H9 (cell line): ENCODE measurements around the gene JMJD1C. TPM values are rescaled to one million over a fixed set of nuclear protein-coding genes. Genes with fewer than 3 reads are reported as not detected.

Experiments used
- DNase-seq: peaks from one replicate; pipeline ENCODE4 v3.0.0-alpha.2; 2017
- H2AFZ ChIP-seq: one replicate; pipeline ENCODE4 v1.6.1; 2013; ENCODE audit warnings: mild to moderate bottlenecking, low read length, control low read depth, moderate library complexity
- H2AK5ac ChIP-seq: 2 replicates; pipeline ENCODE4 v1.6.1; 2013; ENCODE audit warnings: low read length, control low read depth, mixed read lengths; ENCODE audit not compliant: insufficient read length
- H2BK120ac ChIP-seq: one replicate; pipeline ENCODE4 v1.6.1; 2013; ENCODE audit warnings: low read depth, mild to moderate bottlenecking, low read length, control low read depth, inconsistent platforms; ENCODE audit not compliant: poor library complexity, severe bottlenecking
- H2BK12ac ChIP-seq: 2 replicates; pipeline ENCODE4 v1.6.1; 2013; ENCODE audit warnings: low read length, control low read depth, mixed read lengths, low read depth; ENCODE audit not compliant: insufficient read length
- H2BK15ac ChIP-seq: 2 replicates; pipeline ENCODE4 v1.6.1; 2013; ENCODE audit warnings: low read depth, low read length, control low read depth
- H2BK20ac ChIP-seq: one replicate; pipeline ENCODE4 v1.6.1; 2013; ENCODE audit warnings: low read depth, mild to moderate bottlenecking, low read length, control low read depth, inconsistent platforms; ENCODE audit not compliant: poor library complexity, severe bottlenecking
- H2BK5ac ChIP-seq: 2 replicates; pipeline ENCODE4 v1.6.1; 2013; ENCODE audit warnings: low read length, control low read depth, mixed read lengths; ENCODE audit not compliant: insufficient read length
- H3K14ac ChIP-seq: 2 replicates; pipeline ENCODE4 v1.6.1; 2013; ENCODE audit warnings: low read length, control low read depth; ENCODE audit not compliant: insufficient read depth
- H3K18ac ChIP-seq: 2 replicates; pipeline ENCODE4 v1.6.1; 2013; ENCODE audit warnings: low read depth, mild to moderate bottlenecking, mixed read lengths, low read length, control low read depth; ENCODE audit not compliant: insufficient read length
- H3K23ac ChIP-seq: 2 replicates; pipeline ENCODE4 v1.6.1; 2013; ENCODE audit warnings: low read length, control low read depth, mixed read lengths, low read depth; ENCODE audit not compliant: insufficient read length
- H3K23me2 ChIP-seq: 2 replicates; pipeline ENCODE4 v1.6.1; 2013; ENCODE audit warnings: low read depth, mild to moderate bottlenecking, mixed read lengths, low read length, control low read depth; ENCODE audit not compliant: insufficient read length, poor library complexity, severe bottlenecking
- H3K27ac ChIP-seq: 2 replicates; pipeline ENCODE4 v1.5.1; 2013; ENCODE audit warnings: low read length, control low read depth, mixed read lengths, low read depth; ENCODE audit not compliant: insufficient read length
- H3K27me3 ChIP-seq: 2 replicates; pipeline ENCODE4 v1.6.1; 2013; ENCODE audit warnings: low read length, control low read depth, inconsistent platforms; ENCODE audit not compliant: insufficient read depth
- H3K4ac ChIP-seq: 2 replicates; pipeline ENCODE4 v1.6.1; 2013; ENCODE audit warnings: low read depth, mild to moderate bottlenecking, control low read depth, inconsistent platforms, low read length, moderate library complexity
- H3K4me1 ChIP-seq: 2 replicates; pipeline ENCODE4 v1.6.1; 2013; ENCODE audit warnings: low read length, control low read depth, inconsistent platforms; ENCODE audit not compliant: insufficient read depth
- H3K4me2 ChIP-seq: 2 replicates; pipeline ENCODE4 v1.6.1; 2013; ENCODE audit warnings: low read length, control low read depth, mixed read lengths; ENCODE audit not compliant: insufficient read length, insufficient read depth
- H3K56ac ChIP-seq: 2 replicates; pipeline ENCODE4 v1.6.1; 2013; ENCODE audit warnings: low read depth, mild to moderate bottlenecking, mixed read lengths, low read length, control low read depth; ENCODE audit not compliant: insufficient read length
- H3K79me1 ChIP-seq: 2 replicates; pipeline ENCODE4 v1.6.1; 2013; ENCODE audit warnings: low read depth, mild to moderate bottlenecking, moderate library complexity, low read length, control low read depth, inconsistent platforms; ENCODE audit not compliant: insufficient read depth, poor library complexity, severe bottlenecking
- H3K79me2 ChIP-seq: 2 replicates; pipeline ENCODE4 v1.6.1; 2013; ENCODE audit warnings: low read length, control low read depth, inconsistent platforms; ENCODE audit not compliant: insufficient read depth
- H3K9ac ChIP-seq: 2 replicates; pipeline ENCODE4 v1.6.1; 2013; ENCODE audit warnings: low read length, control low read depth, mixed read lengths; ENCODE audit not compliant: insufficient read length; ENCODE audit errors: extremely low read depth
- H3K9me3 ChIP-seq: one replicate; pipeline ENCODE4 v1.6.1; 2013; ENCODE audit warnings: low read depth, low read length, inconsistent platforms; ENCODE audit not compliant: control insufficient read depth
- H3T11ph ChIP-seq: one replicate; pipeline ENCODE4 v1.6.1; 2013; ENCODE audit warnings: mild to moderate bottlenecking, low read length, control low read depth, inconsistent platforms
- H4K20me1 ChIP-seq: one replicate; pipeline ENCODE4 v1.6.1; 2013; ENCODE audit not compliant: control insufficient read depth, insufficient read length, insufficient read depth
- H4K5ac ChIP-seq: 2 replicates; pipeline ENCODE4 v1.6.1; 2013; ENCODE audit warnings: low read depth, mild to moderate bottlenecking, mixed read lengths, low read length, control low read depth; ENCODE audit not compliant: insufficient read length
- H4K8ac ChIP-seq: replicated peaks from 2 replicates; pipeline ENCODE4 v1.6.1; 2013; ENCODE audit warnings: low read length, control low read depth, mixed read lengths, low read depth; ENCODE audit not compliant: insufficient read length
- H4K91ac ChIP-seq: 2 replicates; pipeline ENCODE4 v1.6.1; 2013; ENCODE audit warnings: low read depth, mild to moderate bottlenecking, moderate library complexity, mixed read lengths, low read length, control low read depth; ENCODE audit not compliant: insufficient read length
- H3K27ac Mint-ChIP-seq, 3 experiments: 2 replicates in 2 of 3; 3 replicates in 1 of 3; pipeline ENCODE4 v1.8.0; 2020 to 2021; ENCODE audit warnings: mixed read lengths in 3 of 3, mild to moderate bottlenecking in 1 of 3, moderate library complexity in 1 of 3
- H3K27me3 Mint-ChIP-seq: 2 replicates; pipeline ENCODE4 v1.8.0; 2021; ENCODE audit warnings: low read depth, mild to moderate bottlenecking, moderate library complexity, mixed read lengths
- H3K36me3 Mint-ChIP-seq, 3 experiments: 2 replicates in 2 of 3; 3 replicates in 1 of 3; pipeline ENCODE4 v1.8.0; 2020 to 2021; ENCODE audit warnings: low read depth in 3 of 3, mixed read lengths in 3 of 3; ENCODE audit not compliant: insufficient read depth in 1 of 3
- H3K4me1 Mint-ChIP-seq, 2 experiments: 2 replicates each; pipeline ENCODE4 v1.8.0; 2020; ENCODE audit warnings: mixed read lengths in 2 of 2
- H3K4me3 Mint-ChIP-seq, 2 experiments: 2 replicates in 1 of 2; 3 replicates in 1 of 2; pipeline ENCODE4 v1.8.0; 2020 to 2021; ENCODE audit warnings: mild to moderate bottlenecking in 2 of 2, mixed read lengths in 2 of 2, moderate library complexity in 1 of 2
- H3K9me3 Mint-ChIP-seq, 2 experiments: 2 replicates in 1 of 2; 3 replicates in 1 of 2; pipeline ENCODE4 v1.8.0; 2020; ENCODE audit warnings: mild to moderate bottlenecking in 2 of 2, mixed read lengths in 2 of 2, moderate library complexity in 1 of 2
- CTCF ChIP-seq: fragments of 200-600 bp; sonication (generic); conservative IDR thresholded peaks from 3 replicates; pipeline ENCODE4 v1.8.0; 2021; ENCODE audit warnings: antibody characterized with exemption, mild to moderate bottlenecking
- WGBS: extraction: QIAGEN DNeasy Blood & Tissue Kit; methylation state at CpG from one replicate; pipeline ENCODE4 v1.1.7; 2013; ENCODE audit warnings: missing lambda C conversion rate, low lambda C conversion rate, mixed read lengths; ENCODE audit not compliant: insufficient read length; ENCODE audit errors: extremely low coverage; 5-methylcytosine and 5-hydroxymethylcytosine counted together
- total RNA-seq: library from RNA; stranded (reverse); gene quantifications from 2 replicates; pipeline ENCODE4 v1.2.1, GENCODE V29; 2021

Gene JMJD1C
- total RNA-seq, 1 experiment from 2014 or later = 200 TPM

GRCh38 chr10:63494951-63495350 lies 29.2 kb upstream of the JMJD1C start:
- Mint-ChIP-seq H3K36me3 (peaks cover 6 to 27% (median 21%) of the 10 kb centered on the region in 3 experiments; a peak in 6 of 7 replicates), H3K9me3 (peaks cover 6 to 9% of the 10 kb centered on the region in 2 experiments), H3K4me3 (no peak overlapping the region), H3K27me3 (no peaks in the 10 kb centered on the region), H3K27ac (peak overlapping the region in 2 of 3 experiments; percentile 26 to 46; a peak in 2 of 7 replicates), H3K4me1 (peaks cover 11 to 17% of the 10 kb centered on the region in 2 experiments)
- Histone ChIP-seq H3K23me2 (no peaks in the 10 kb centered on the region), H3K9ac (no peak overlapping the region), H2AFZ (no peak overlapping the region), H3T11ph (no peak overlapping the region), H3K4me2 (no peak overlapping the region), H3K9me3 (no peaks in the 10 kb centered on the region), H3K18ac (no peak overlapping the region), H3K27me3 (no peaks in the 10 kb centered on the region), H3K56ac (no peak overlapping the region), H2BK12ac (no peak overlapping the region), H3K79me2 (no peaks in the 10 kb centered on the region; the same call in 1 of the 2 replicates), H4K91ac (no peak overlapping the region), H3K4ac (no peak overlapping the region), H3K4me1 (no peaks in the 10 kb centered on the region), H3K27ac (no peak overlapping the region), H4K20me1 (no peaks in the 10 kb centered on the region), H4K8ac (no peak overlapping the region), H2BK15ac (no peak overlapping the region), H2BK20ac (no peak overlapping the region), H2BK120ac (no peak overlapping the region), H4K5ac (no peak overlapping the region), H2BK5ac (no peak overlapping the region), H2AK5ac (no peak overlapping the region), H3K23ac (no peak overlapping the region), H3K14ac (no peak overlapping the region), H3K79me1 (peaks cover 6% of the 10 kb centered on the region)
- TF ChIP-seq CTCF = no peak
- no peak for DNase-seq
- no CpG with 5 or more reads among the region's 2 CpGs for WGBS
